ENCODE results near the gene GVQW3. TPM values are rescaled to one million over a fixed set of nuclear protein-coding genes. Genes with fewer than 3 reads are reported as not detected.
A peak's percentile ranks its signal among the peaks of the same experiment; 100 is the strongest.

GVQW3 gene
- total and polyA plus RNA-seq, 2 of the 8 experiments (the other 6 are each of a cell fraction or from before 2014, with no cell fraction given) = 5.5 to 8.1 TPM

GRCh38 chr11:76385903-76386302, 4.8 kb downstream of the GVQW3 start:
- Histone ChIP-seq H4K8ac (ENCODE audit: extremely low read depth, insufficient read depth, low read length) (no peak overlapping the region), H3K27me3 (replicated peaks in 1 of 4; ENCODE audit: control insufficient read depth in 3 of 4, extremely low read depth in 1 of 4, insufficient read depth in 3 of 4, low read length in 3 of 4) (peaks cover 0 to 2% (median 0%) of the 10 kb centered on the region in 4 experiments; a peak in 2 of 7 replicates), H2BK120ac (replicated peaks; ENCODE audit: low read depth, low read length) (no peak overlapping the region), H2BK5ac (ENCODE audit: low read depth, low read length) (no peak overlapping the region), H2AK5ac (ENCODE audit: low read depth, low read length) (no peak overlapping the region), H2BK15ac (ENCODE audit: low read length) (no peak overlapping the region), H3K36me3 (ENCODE audit: control insufficient read depth in 2 of 4, insufficient read depth in 4 of 4, low read length in 3 of 4) (peaks cover 0 to 5% (median 0%) of the 10 kb centered on the region in 4 experiments; a peak in 1 of 8 replicates), H3K56ac (replicated peaks; ENCODE audit: insufficient read length, low read depth, low read length) (no peak overlapping the region), H3K4ac (replicated peaks; ENCODE audit: insufficient read length, low read depth, low read length) (no peak overlapping the region), H3K4me2 (ENCODE audit: insufficient read depth in 1 of 2, low read depth in 2 of 2, low read length in 2 of 2) (peak overlapping the region in 1 of 2 experiments; percentile 56; a peak in 1 of 4 replicates), H3K9me3 (ENCODE audit: insufficient read depth in 2 of 2, low read depth in 1 of 2, low read length in 1 of 2) (no peaks in the 10 kb centered on the region), H3K14ac (ENCODE audit: insufficient read length) (no peak overlapping the region), H3K23me2 (ENCODE audit: low read depth, low read length) (peaks cover 7% of the 10 kb centered on the region), H3K18ac (ENCODE audit: extremely low read depth, low read length) (no peak overlapping the region; the same call in 1 of the 2 replicates), H3K4me3 (ENCODE audit: extremely low read depth in 1 of 4, insufficient read depth in 2 of 4, low read depth in 3 of 4, low read length in 4 of 4) (no peak overlapping the region; a peak in 2 of 8 replicates), H4K20me1 (replicated peaks in 1 of 2; ENCODE audit: control insufficient read depth in 1 of 2, insufficient read depth in 2 of 2, low read length in 2 of 2) (peaks cover 0 to 3% of the 10 kb centered on the region in 2 experiments), H2AFZ (ENCODE audit: low read length) (no peak overlapping the region), H2BK12ac (ENCODE audit: low read depth, low read length) (no peak overlapping the region), H3K4me1 (replicated peaks in 1 of 4; ENCODE audit: control insufficient read depth in 3 of 4, insufficient read depth in 4 of 4, low read length in 3 of 4) (peaks cover 4 to 13% (median 9%) of the 10 kb centered on the region in 4 experiments), H3K79me2 (ENCODE audit: control insufficient read depth in 1 of 2, insufficient read depth in 2 of 2, low read length in 2 of 2) (peaks cover 0 to 15% of the 10 kb centered on the region in 2 experiments; a peak in 2 of 4 replicates), H3K79me1 (ENCODE audit: low read depth, low read length) (peaks cover 11% of the 10 kb centered on the region), H3K27ac (ENCODE audit: low read depth, low read length) (no peak overlapping the region), H2BK20ac (ENCODE audit: low read length) (no peak overlapping the region), H3K23ac (ENCODE audit: insufficient read length) (no peak overlapping the region), H4K91ac (replicated peaks; ENCODE audit: insufficient read length, low read length) (no peak overlapping the region), H4K5ac (ENCODE audit: insufficient read length, low read depth, low read length) (no peak overlapping the region), H3K9ac (replicated peaks in 1 of 4; ENCODE audit: extremely low read depth in 1 of 4, low read depth in 3 of 4, low read length in 3 of 4) (no peak overlapping the region)
- TF ChIP-seq YY1 (IDR thresholded peaks at IDR 0.05; ENCODE audit: low read depth, low read length) = no peak
- no peak for TF ChIP-seq BCL11A (IDR thresholded peaks at IDR 0.05; ENCODE audit: low read depth in 2 of 2, low read length in 2 of 2)
- TF ChIP-seq POLR2A (IDR thresholded peaks at IDR 0.05; ENCODE audit: control extremely low read depth in 1 of 2, low read depth in 2 of 2, low read length in 2 of 2) = no peak
- no peak for FAIRE-seq
- peak in 1 of 2 experiments; percentile 2 for DNase-seq (ENCODE audit: low read depth in 1 of 2, low spot score in 2 of 2)
- WGBS, 2 experiments (ENCODE audit: extremely low coverage in 1 of 2, insufficient coverage in 1 of 2, insufficient read length in 1 of 2, insufficient replicate concordance in 2 of 2, low coverage in 1 of 2, low lambda C conversion rate in 2 of 2, missing lambda C conversion rate in 1 of 2) = 75% methylated on average over 5 of the region's 5 CpGs; no CpG with 5 or more reads in 1 of the 2 experiments
- ChIA-PET POLR2A (ENCODE audit: partially characterized antibody) (no interaction called here), CTCF (ENCODE audit: partially characterized antibody) (interaction anchor here (1.3 to 1.9 kb wide), 3 partner anchors 8 to 16 kb away, joined by 4 to 5 read pairs (median 4); no protein-coding TSS in a partner anchor)

Measured in H1 (cell line).